Hypothalamus (tissue), 51 donors: ENCODE results near the gene TNS3.

Source experiments
- DNase-seq, 51 donors: peaks; one replicate each; lab custom pipeline; 2025; lab: John Stamatoyannopoulos, UW

TNS3 gene

DNA sequence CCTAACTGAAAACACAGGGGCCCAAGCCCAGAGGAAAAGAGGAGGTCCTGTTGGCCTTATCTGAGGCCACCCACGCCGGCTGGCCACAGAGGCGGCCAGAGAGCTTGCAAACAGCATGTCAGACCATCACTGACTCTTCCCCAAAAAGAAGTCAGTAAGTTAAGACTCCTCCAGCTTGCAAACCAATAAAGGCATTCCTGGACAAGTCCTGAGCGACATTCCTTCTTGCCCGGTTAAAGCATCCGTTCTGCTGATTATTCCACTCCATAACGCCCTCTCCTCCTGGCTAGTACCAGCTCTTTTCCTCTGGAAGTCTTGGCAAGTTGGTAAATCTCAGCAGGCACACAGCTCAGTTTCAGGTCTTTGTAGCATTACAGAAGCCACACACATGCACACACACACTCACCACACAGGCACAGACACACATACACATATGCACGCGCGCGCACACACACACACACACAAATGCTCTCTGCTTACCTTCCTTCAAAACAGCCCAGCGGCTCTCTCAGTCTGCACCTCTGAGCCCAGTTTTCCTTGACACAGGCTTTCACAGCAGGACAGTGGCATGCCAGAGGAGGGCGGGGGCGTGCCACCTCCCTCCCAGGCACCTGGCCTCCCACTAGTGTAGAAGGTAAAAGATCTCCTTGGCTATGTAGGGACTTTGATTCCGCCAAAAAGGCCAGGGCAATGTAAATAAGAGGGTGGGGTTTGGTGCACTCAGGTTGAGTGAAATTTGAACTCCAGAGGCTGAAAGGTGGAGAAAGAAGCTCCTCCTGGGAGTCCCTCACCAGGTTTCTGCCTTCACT lies 201.4 kb downstream of the TNS3 start:
- no peak for DNase-seq

DNA sequence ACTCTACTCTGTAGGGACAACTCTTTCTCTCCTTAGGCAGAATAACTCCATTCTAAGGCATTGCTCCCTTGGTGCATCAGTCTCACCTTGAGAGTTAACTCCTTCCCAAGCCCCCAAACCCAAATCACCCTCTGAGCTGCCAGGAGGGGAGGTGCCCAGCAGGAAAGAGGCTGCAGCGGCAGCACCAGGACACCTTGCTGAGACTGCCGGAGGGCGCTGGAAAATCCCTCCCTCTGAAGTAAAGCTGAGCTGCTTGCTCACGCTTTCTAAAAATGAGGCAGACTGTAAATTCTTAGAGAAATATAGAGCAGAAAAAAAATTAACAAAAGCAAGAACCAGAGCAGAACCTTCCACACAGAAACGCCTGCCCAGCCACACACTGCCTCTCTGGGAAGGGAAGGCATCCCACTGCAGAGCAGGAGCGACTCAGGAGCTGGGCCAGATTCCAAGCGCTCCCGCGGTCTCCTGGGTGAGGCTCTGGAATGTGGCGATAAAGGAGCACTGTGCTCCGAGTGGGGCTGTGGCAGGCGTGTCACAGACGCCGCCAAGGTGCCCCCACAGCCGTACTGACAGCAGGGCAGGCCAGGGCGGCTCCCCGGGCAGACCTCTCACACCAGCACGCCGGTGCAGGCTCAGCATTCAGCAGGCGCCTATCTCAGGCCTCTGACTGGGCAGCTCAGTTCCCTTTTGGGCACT lies 202.1 kb downstream of the TNS3 start:
- peak in 26 of 51 donors; percentile 6 to 67 (median 29) for DNase-seq

DNA sequence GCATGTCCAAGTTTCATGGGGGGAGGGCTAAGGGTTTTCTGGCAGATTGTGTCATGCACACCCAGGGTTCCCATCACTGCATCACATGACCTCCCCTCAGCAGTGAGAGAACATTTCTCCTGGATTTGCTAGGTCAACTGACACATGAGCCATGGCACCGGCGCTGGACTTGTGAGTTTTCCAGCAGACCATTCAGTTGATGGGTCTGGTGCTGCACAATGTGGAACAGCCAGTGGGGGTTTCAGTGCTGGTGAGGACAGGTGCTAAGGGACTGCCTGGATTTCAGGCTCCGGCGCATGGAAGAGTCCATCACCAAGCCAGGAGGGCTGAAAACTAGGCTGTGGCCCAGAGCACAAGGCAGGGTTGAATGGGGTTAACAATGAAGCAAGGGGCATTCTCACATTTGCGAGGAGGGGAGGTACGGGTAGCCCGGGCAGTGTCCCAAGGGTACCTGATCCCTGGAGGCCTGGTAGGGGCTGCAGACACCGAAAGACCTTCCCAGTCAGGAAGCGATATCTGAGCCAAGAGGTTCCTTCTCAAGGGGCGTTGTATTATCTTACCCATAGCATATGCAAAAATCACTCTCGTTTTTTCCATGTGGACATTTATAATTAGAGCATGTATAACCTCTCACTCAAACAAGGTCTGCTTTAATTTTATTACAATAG lies 203.0 kb downstream of the TNS3 start:
- DNase-seq = peak in 1 of 51 donors; percentile 17

DNA sequence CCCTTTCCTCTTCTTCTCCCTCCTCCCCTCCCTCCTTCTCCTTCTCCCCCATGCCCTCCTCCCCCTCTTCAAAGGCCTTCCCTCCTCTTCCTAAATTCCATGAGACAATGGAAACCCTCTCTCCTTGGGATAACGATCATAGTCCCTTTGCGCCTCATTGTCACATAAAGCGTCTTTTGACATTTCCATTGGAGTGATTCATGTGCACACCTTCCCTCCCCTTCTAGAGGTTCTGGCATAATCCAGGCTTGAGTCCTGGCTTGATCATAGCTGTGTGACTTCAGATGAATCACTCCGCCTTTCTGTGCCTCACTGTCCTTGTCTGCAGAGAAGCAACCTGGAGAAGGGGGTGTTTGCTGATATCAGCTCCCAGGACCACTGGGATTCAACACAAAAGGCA lies 204.2 kb downstream of the TNS3 start:
- DNase-seq = no peak

DNA sequence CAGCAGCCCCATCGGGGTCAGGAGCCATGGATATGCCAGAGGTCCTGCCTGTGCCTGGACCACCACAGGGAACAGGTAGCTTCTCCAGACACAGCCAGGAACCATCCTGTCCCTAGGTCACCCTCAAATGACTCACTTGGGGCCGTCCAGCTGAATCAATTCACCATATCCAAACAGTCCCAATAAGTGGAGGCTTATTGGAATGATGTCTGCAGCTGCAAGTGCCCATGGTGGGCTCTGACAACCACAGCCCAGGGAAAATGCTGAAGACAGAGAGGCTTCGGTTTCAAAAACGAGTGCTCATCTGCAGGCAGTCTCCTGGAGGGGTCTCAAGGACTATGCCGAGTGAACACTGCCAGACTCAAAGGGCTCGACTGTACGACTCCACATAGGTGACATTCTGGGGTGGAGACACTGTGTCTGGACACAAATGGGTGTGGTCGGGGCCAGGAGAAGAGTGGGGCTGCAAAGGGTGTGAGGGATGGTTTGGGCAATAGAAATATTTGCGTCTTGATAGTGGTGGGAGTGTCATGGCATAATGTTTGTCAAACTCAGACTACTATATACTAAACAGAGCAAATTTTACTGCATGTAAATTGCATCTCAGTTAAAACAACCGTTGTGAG lies 204.8 kb downstream of the TNS3 start:
- DNase-seq = no peak

DNA sequence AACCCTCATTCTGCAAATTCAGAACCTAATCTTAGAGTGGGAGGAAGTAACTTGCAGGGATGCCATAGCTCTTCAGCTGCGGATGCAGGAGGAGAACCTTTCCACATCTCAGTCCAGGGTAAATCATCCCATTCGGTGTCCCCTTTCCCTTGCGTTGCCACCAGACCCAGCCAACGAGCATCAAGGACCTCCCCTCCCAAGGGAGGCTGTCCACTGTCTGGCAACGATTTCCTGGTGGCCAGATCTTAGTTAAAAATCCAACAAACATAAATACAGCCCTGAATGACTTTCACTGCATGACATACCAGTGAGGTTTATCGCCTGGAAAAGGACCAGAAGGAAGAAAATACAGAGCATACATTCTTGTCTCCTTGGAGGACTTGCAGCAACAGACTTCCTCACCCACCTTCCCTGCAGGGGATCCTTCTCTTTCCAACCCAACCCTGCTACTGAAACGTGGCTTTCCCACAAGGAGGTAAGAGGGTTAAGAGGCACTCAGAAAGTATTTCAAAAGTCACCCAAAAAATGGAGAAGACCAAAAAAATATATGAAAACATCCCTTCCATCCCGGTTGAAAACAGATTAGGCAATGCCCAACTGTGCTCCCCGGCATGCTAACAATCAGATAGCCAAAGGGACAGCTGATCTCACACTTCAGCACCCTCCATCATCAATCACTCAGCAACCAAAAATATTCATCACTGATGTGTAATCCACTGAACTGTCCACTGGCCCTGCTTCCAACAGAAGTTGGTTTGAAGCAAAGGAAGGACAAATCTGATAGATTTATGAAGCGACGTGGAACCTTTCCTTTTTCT lies 206.6 kb downstream of the TNS3 start:
- DNase-seq = no peak

DNA sequence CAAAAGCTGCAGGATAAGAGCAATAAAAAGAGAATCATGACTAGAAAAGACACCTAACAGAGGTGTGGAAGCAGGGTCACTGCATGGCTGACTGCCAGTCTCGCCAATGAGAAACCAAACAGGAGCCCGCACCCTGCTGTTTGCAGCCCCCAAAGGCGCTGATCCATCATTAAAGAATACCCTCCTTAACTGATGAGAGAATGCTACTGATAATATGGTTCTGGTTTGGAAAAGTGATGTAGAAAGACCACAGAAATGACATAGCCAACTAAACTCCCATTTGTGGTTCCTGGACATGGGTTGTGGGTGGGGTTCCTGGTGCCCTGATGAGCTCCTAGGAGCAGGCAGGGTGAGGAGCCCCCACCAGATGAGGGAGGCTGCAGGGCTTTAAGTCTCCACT lies 207.4 kb downstream of the TNS3 start:
- DNase-seq = no peak

DNA sequence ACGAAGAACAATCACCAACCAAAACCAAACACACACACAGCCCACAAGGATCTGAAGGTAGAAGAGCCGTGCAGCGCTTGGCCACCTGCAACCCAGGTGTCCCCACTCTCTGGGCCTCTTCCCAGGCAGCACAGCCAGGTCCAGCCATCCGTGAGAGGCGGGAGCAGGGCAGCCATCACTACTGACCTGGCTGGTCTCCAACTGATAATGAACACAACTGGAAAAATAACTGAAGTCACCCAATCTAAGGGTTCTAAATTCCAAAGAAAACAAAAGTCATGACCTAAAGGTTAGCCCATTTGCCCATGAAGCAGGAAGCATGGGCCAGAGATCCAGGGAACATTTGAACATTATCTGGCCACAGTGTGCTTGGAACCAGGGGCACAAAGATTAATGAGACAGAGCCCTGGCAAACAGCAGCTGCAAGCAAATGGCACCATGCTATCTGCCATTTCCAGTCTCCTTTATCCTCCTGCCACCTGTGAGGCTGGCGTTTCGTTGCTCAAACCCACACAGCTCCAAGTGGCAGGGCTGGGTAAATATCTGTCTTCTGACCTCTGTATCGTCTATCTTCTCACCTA lies 207.9 kb downstream of the TNS3 start:
- no peak for DNase-seq

DNA sequence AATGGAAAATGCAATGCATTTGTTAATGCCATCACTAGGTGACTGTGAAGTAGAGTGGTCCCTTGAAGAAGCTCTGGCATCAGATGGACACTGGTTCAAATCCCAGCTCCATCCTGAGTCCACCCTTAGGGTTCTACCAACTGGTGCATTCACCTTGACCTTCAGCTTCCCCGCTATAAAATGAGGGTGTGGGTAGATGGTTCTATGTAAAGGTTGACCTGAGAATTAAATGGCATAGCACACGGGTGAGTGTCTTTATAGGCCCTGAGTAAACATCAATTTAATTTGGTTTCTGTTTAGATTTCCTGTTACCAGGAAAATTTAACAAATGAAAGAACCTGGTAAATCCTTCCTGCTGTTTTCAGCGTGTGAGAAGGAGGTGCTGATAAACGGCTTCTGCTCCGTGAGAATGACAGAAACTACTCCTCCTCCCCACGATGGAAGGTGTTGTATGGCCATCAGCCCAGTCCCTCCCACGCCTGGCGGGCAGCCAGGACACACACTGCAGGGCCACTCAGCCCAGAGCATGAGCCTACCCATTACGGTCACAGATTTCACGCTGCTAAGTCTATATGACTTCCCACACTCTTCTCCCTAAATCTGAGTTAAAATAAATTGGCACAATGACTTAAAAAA lies 210.1 kb downstream of the TNS3 start:
- DNase-seq = peak in 24 of 51 donors; percentile 2 to 56 (median 20)

DNA sequence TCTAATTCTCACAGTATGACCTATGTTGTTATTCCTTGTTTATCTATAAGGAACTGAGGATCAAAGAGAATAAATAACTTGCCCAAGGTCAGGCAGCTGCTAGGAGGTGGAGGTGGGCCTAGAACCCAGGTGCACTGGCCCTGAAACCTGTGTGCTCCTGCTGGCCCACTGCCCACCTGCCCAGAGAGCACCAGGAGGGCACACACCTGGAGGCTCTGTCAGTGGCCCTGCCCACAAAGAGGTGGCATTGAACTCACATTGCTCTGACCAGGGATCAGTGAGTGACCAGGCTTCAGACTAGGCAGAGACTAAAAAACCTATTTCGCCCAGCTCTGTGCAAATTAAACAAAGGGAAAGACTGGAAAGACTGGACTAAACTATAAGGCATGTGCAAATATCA lies 210.6 kb downstream of the TNS3 start:
- DNase-seq = no peak

DNA sequence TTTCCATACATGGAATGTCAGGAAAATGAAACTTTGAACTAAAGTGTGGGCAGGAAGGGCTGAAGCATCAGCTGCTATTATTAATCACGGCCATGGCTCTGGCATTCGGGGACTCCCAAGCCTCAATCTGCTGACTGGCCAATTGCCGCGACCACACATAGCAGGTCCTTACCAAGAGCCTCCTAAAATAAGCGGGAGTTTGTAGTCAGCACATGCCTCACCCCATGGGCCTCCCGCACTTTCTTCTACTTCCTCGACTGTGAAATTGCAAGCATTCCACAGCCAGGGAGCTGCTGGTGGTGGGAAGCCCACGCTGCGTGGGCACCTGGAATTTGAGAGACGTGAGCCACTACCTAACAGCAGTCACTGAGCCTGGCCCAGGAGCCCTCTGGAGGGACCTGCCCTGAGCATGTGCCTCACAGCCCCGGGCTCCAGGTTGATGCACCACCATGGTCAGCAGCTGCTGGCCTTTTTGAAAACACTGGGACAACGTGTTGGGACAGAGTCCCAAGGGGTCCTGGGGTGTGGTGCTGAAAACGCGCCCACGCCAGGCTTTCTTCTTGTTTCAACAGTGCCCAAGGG lies 211.4 kb downstream of the TNS3 start:
- DNase-seq = no peak

DNA sequence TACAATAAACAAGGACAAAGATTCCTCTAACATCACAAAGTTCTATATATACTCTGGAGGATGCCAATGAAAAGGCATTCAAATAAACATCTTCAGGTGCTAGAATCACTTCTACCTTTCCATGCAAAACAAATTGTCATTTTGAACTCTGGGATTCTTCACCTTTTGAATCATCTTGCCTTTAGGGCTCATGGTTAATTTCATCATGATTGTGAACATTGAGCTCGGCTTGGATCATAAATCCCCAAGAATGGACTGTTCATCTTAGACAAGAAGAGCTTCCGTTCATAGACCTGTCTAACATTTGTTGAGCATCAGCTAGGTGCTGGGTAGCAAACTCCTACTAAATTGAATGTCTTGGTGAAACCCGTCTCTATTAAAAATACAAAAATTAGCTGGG lies 212.2 kb downstream of the TNS3 start:
- DNase-seq = no peak

DNA sequence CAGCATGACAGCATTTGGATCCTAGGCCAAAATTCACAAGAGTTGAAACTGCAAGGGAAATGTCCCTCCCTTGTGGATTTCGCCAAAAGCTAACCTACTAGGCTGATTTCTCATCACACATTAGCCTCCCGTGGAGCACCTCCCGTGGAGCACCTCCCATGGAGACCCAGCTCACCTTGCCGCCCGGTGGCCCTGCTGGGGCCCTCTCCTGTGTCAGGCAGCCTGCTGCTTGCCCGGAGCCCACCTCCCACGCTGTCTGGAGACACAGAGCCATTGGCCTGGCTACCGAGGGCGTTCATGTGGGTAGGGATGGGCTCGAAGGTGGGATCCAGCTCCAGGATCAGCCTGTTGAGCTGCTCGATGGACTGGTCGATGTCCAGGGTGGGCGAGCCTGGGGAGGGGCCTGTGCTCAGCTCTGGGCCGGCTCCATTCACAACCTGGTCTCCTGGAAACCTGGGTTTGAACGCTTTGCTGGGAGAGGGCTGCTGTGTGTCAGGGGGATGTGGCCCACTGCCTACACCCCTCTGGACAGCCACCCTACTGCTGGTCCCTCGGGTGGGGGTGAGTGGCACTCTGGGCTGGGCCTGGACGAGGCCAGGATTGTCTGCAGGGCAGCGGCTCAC lies 213.6 kb downstream of the TNS3 start:
- no peak for DNase-seq

DNA sequence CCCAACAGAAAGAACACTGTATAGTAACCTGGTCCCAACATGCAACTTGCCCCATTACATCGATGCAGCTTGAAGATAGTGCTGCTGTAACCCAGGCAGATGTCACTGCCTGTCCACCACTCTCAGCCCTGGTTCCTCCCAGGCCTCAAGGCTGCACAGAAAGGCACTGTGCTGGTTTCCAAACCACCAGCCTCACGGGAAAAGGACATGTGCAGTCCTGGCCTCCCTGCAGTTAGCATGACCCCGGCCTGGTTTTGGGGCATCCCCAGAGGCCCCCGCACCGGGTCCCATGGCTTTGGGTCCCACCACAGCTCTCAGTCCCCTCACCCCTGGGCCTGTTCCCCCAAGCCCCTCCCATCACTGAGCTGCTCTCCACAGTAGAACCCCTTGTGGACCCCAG lies 214.5 kb downstream of the TNS3 start:
- DNase-seq = no peak

DNA sequence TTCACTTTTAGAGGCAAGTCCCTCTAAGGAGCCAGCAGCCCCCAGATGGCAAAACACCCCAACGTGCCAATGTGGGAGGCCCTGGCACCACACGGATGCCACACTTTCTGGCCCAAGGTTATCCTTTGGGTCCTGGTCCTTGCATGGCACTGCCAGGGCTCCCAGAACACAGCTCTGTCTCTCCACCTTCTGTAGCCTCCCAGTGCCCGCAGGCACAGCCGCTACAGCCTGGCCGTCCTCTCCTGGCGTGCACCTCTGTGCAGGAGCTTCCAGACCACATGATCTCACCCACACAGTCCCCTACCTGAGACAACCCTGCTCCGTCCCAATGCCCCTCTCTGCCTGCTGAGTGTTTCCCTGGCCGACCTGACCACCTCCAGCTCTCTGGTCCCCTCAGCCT lies 215.0 kb downstream of the TNS3 start:
- DNase-seq = no peak

DNA sequence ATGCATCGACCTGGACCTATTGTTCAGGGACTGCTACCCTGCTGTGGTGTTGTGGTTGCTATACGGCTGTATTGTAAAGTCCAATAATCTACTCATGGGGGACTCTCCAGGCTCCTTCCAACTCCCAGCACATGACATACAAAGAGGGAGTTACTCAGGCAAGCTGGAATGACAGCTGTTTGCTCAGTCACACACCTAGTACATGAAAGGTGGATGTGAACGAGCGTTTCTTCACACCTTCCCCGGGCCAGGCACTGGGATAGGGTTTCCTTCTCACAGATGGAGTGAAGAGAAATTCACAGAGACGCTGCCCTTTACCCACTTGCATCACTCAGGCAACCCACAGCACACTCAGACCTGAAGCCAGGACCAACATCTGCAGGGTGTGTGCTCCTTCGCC lies 215.7 kb downstream of the TNS3 start:
- DNase-seq = no peak

DNA sequence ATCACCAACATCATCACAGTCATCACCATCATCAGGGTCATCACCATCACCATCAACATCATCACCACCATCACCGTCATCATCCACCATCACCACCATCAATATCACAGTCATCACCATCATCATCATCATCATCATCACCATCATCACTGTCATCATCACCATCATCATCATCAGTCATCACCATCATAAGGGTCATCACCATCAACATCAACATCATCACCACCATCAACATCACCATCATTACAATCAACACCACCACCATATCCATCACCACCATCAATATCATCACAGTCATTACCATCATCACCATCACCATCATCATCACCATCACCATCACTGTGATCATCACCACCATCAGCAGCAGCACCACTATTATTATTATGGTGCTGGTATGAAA lies 218.9 kb downstream of the TNS3 start:
- DNase-seq = no peak

DNA sequence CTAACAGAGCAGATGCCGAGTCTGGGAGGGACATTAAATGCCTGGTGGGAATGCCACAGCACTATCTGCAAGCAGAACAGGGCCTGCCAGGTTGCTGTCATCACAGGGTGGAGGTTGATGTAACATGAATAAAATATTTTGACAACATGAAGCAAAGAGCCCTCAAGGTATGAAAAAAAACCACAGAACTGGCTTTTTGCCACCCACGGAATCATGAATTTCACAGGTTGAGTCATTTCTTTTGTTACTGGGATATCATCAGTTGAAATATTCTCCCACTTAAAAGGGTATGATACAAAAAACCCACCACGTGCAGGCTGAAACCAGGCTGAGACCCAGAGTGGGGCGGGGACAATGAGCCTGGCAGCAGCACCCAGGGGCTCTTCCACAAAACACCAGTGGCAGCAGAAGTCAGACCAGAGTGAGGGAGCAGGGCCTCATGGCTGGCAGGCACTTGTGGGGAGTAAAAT lies 220.1 kb downstream of the TNS3 start:
- peak in 1 of 51 donors; percentile 73 for DNase-seq

DNA sequence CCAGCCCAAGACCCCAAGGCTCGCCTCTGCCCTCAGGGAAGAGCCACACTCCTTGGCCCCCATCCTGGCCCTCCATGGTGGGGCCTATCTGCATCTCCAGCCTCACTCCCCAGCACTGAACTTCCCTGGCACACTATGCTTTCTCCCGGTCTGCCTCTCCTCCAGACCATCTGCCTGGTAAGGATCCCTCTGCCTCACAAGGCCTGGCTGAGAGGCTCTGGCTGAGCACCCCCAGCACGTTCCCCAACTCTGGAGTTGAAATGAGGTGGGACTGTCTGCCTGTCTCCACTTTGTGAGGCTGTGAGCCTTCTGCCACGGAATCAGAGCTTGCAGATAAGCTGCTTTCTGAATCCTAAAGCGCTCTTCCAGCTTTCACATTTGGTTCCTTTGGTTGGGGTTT lies 220.7 kb downstream of the TNS3 start:
- DNase-seq = no peak
